ENCODE results near the gene HNRNPA1.
A peak's percentile ranks its signal among the peaks of the same experiment; 100 is the strongest.
"Not testable (repeated sequence)": the region's sequence is repeated elsewhere in the genome, so short reads cannot be mapped to it uniquely, and the experiment has no call there.

Gene HNRNPA1

DNA sequence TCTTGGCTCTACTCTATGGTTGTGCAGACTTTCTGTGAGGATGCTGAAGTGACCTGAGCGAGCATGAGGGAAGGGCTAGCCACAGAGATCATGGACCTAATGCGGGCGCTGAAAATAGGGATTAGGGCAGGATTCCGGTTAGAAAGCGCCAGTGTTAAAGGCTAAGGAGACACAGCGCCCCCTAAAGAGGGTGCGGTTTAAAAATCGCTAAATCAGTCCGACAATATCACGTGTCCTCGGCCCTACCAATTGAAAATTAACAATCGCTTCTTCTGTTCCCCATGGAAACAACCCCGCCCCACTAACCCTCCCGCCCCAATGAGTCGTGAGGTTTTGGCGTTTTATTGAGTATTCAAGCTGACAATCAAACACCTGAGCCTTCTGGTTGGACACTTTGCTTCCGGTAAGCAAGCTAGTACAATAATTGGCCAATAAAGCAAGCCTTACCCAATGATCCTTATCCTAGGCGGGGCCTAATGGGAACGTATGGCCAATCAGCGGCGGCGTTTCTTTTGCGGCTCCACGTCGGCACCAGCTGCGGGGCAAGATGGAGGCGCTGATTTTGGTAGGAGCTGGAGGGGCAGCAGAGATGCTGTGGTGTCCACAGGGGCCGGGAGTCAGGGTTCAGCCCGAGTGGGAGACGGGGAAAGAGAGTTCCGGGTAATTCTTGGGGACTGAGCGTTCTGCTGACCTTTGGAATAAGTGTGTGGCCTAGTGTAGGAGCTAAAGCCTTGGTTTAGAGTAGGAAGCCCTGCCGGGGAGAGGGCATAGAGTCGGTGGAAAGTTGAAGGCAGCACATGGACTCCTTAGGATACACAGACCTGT is 44.3 kb downstream of the HNRNPA1 start, which contains the start of gene COPZ1:
TSS of gene COPZ1 (plus strand) at position 515 of the 825 bp plus-strand sequence. CDS start at position 548, 33 bp downstream.
- DNase-seq (ENCODE audit: low spot score) (peak; percentile 93), ATAC-seq (ENCODE audit: low read depth) (peak; percentile 97)
- H3K27ac ChIP-seq (ENCODE audit: poor library complexity, severe bottlenecking): peak within 1 kb of the TSS; percentile 58
- H3K27me3 ChIP-seq (ENCODE audit: insufficient read depth, poor library complexity, severe bottlenecking): no peaks in the 10 kb centered on the region
- no peaks in the 10 kb centered on the region for H3K9me3 ChIP-seq (ENCODE audit: severe bottlenecking)
- TF ChIP-seq, protein P1, sequence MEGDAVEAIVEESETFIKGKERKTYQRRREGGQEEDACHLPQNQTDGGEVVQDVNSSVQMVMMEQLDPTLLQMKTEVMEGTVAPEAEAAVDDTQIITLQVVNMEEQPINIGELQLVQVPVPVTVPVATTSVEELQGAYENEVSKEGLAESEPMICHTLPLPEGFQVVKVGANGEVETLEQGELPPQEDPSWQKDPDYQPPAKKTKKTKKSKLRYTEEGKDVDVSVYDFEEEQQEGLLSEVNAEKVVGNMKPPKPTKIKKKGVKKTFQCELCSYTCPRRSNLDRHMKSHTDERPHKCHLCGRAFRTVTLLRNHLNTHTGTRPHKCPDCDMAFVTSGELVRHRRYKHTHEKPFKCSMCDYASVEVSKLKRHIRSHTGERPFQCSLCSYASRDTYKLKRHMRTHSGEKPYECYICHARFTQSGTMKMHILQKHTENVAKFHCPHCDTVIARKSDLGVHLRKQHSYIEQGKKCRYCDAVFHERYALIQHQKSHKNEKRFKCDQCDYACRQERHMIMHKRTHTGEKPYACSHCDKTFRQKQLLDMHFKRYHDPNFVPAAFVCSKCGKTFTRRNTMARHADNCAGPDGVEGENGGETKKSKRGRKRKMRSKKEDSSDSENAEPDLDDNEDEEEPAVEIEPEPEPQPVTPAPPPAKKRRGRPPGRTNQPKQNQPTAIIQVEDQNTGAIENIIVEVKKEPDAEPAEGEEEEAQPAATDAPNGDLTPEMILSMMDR (IDR thresholded peaks at IDR 0.05; ENCODE audit: poor library complexity, severe bottlenecking): peak; percentile 96
- peaks cover 36% of the 10 kb centered on the region for H3K4me1 ChIP-seq (ENCODE audit: insufficient read depth, poor library complexity, severe bottlenecking)
- peak within 1 kb of the TSS; percentile 70 for H3K4me3 ChIP-seq (ENCODE audit: severe bottlenecking)
- peaks cover 21% of the 10 kb centered on the region for H3K36me3 ChIP-seq (ENCODE audit: low read depth)

DNA sequence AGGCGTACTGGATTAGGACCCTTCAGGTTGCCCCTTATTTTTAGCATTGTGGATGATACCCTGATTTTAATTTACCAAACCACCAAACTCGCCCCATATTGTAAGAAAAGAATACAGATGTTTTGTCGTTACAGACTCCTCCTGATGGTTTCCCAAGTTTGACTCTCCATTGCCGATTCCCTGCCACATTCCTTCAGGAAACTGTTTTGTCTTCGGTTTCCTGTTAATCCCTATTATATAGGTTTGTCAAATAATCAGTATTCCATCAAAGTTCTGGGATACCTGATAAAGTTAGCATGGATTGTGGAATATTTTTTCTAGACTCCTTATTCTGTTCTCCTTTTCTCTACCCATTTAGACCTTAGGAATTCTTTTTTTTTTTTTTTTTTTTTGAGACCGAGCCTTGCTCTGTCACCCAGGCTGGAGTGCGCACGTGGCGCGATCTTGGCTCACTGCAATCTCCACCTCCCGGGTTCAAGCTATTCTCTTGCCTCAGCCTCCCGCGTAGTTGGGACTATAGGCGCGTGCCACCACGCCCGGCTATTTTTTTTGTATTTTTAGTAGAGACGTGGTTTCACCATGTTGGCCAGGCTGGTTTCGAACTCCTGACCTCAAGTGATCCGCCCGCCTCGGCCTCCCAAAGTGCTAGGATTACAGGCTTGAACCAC is 45.0 kb downstream of the HNRNPA1 start:
- H3K4me3 ChIP-seq (ENCODE audit: severe bottlenecking): peak overlapping the region; percentile 70
- not testable (repeated sequence) for H3K9me3 ChIP-seq (ENCODE audit: severe bottlenecking)

GRCh38 chr12:54328595-54329337 is 48.2 kb downstream of the HNRNPA1 start:
- Histone ChIP-seq H3K36me3 (ENCODE audit: low read depth) (peaks cover 46% of the 10 kb centered on the region), H3K4me3 (ENCODE audit: severe bottlenecking) (no peak overlapping the region), H3K27ac (ENCODE audit: poor library complexity, severe bottlenecking) (peak overlapping the region; percentile 58), H3K9me3 (ENCODE audit: severe bottlenecking) (no peaks in the 10 kb centered on the region), H3K4me1 (ENCODE audit: insufficient read depth, poor library complexity, severe bottlenecking) (peaks cover 51% of the 10 kb centered on the region), H3K27me3 (ENCODE audit: insufficient read depth, poor library complexity, severe bottlenecking) (no peaks in the 10 kb centered on the region)
- no peak for DNase-seq (ENCODE audit: low spot score)
- TF ChIP-seq, protein P1 (IDR thresholded peaks at IDR 0.05; ENCODE audit: poor library complexity, severe bottlenecking): no peak
- no peak for ATAC-seq (ENCODE audit: low read depth)

More for the DNA sequence above, 45.0 kb downstream of the HNRNPA1 start:
- Histone ChIP-seq H3K4me1 (ENCODE audit: insufficient read depth, poor library complexity, severe bottlenecking) (peaks cover 44% of the 10 kb centered on the region), H3K27ac (ENCODE audit: poor library complexity, severe bottlenecking) (peak overlapping the region; percentile 58), H3K36me3 (ENCODE audit: low read depth) (peaks cover 26% of the 10 kb centered on the region)
- H3K27me3 ChIP-seq (ENCODE audit: insufficient read depth, poor library complexity, severe bottlenecking); ATAC-seq (ENCODE audit: low read depth); DNase-seq (ENCODE audit: low spot score): not testable (repeated sequence)

GRCh38 chr12:54329759-54330158 is 49.2 kb downstream of the HNRNPA1 start:
- peak overlapping the region; percentile 58 for H3K27ac ChIP-seq (ENCODE audit: poor library complexity, severe bottlenecking)
- ATAC-seq (ENCODE audit: low read depth) (no peak), DNase-seq (ENCODE audit: low spot score) (no peak)
- no peak overlapping the region for H3K4me3 ChIP-seq (ENCODE audit: severe bottlenecking)
- peaks cover 48% of the 10 kb centered on the region for H3K4me1 ChIP-seq (ENCODE audit: insufficient read depth, poor library complexity, severe bottlenecking)
- TF ChIP-seq, protein P1 (IDR thresholded peaks at IDR 0.05; ENCODE audit: poor library complexity, severe bottlenecking): no peak
- H3K9me3 ChIP-seq (ENCODE audit: severe bottlenecking): no peaks in the 10 kb centered on the region
- peaks cover 48% of the 10 kb centered on the region for H3K36me3 ChIP-seq (ENCODE audit: low read depth)
- no peaks in the 10 kb centered on the region for H3K27me3 ChIP-seq (ENCODE audit: insufficient read depth, poor library complexity, severe bottlenecking)

DNA sequence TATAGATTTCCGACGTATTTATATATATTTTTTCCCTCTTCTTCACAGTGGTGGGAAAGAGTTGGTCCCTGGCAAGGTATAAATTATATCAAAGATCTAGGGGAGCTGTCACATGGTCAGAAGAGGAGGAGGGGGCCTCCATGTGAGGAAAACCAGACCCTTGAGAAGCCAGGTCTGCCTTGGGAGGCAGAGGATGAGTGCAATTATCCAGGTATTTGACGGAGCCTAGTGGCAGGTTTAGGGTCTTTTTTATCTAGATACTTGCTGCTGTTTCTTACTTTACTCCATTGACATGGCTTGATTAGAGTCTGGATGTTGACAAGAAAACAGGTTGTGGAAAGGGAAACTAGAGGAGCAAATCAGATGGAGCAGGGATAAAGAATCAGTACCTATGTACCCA is 49.9 kb downstream of the HNRNPA1 start:
- no peak overlapping the region for H3K4me3 ChIP-seq (ENCODE audit: severe bottlenecking)
- H3K4me1 ChIP-seq (ENCODE audit: insufficient read depth, poor library complexity, severe bottlenecking): peaks cover 48% of the 10 kb centered on the region
- TF ChIP-seq, protein P1 (IDR thresholded peaks at IDR 0.05; ENCODE audit: poor library complexity, severe bottlenecking): no peak
- H3K36me3 ChIP-seq (ENCODE audit: low read depth): peaks cover 51% of the 10 kb centered on the region
- ATAC-seq (ENCODE audit: low read depth) (no peak), DNase-seq (ENCODE audit: low spot score) (no peak)
- H3K27ac ChIP-seq (ENCODE audit: poor library complexity, severe bottlenecking): peak overlapping the region; percentile 58
- H3K27me3 ChIP-seq (ENCODE audit: insufficient read depth, poor library complexity, severe bottlenecking): no peaks in the 10 kb centered on the region
- no peaks in the 10 kb centered on the region for H3K9me3 ChIP-seq (ENCODE audit: severe bottlenecking)
